ENCODE data around the gene ASGR2.
"Not testable (repeated sequence)": the region's sequence is repeated elsewhere in the genome, so short reads cannot be mapped to it uniquely, and the experiment has no call there.

Gene ASGR2

GRCh38 chr17:7124923-7125322 is 10.3 kb upstream of the ASGR2 start:
- no peak for DNase-seq

- DNase-seq = no peak
Observed at GRCh38 chr17:7123844-7124243, 9.2 kb upstream of the ASGR2 start.

GRCh38 chr17:7122381-7122780 is 7.8 kb upstream of the ASGR2 start:
- no peak for DNase-seq

GRCh38 chr17:7120635-7121034 is 6.0 kb upstream of the ASGR2 start:
- not testable (repeated sequence) for DNase-seq

- DNase-seq = no peak
Observed at GRCh38 chr17:7120123-7120522, 5.5 kb upstream of the ASGR2 start.

GRCh38 chr17:7119314-7119713 is 4.7 kb upstream of the ASGR2 start:
- no peak for DNase-seq

- DNase-seq = no peak
Observed at GRCh38 chr17:7114875-7115614, 423 bp upstream of the ASGR2 start.

- no peak for DNase-seq
Observed at GRCh38 chr17:7113273-7114071, 1.1 kb downstream of the ASGR2 start.

- no peak for DNase-seq
Observed at GRCh38 chr17:7112510-7113108, 2.0 kb downstream of the ASGR2 start.

GRCh38 chr17:7111784-7112509 is 2.7 kb downstream of the ASGR2 start:
- DNase-seq = no peak

- DNase-seq = no peak
Observed at GRCh38 chr17:7110617-7111306, 3.9 kb downstream of the ASGR2 start.

GRCh38 chr17:7109461-7110322 is 4.9 kb downstream of the ASGR2 start:
- DNase-seq = no peak

GRCh38 chr17:7108981-7109380 is 5.6 kb downstream of the ASGR2 start:
- DNase-seq = no peak

GRCh38 chr17:7108560-7108925 is 6.1 kb downstream of the ASGR2 start:
- no peak for DNase-seq

- DNase-seq = no peak
Observed at GRCh38 chr17:7107795-7108559, 6.6 kb downstream of the ASGR2 start.

GRCh38 chr17:7107012-7107754 is 7.4 kb downstream of the ASGR2 start:
- no peak for DNase-seq

GRCh38 chr17:7102421-7102820 is 12.2 kb downstream of the ASGR2 start:
- no peak for DNase-seq

GRCh38 chr17:7101531-7101930 is 13.1 kb downstream of the ASGR2 start:
- DNase-seq = no peak

GRCh38 chr17:7100641-7101379 is 13.8 kb downstream of the ASGR2 start:
- DNase-seq = not testable (repeated sequence)

All from amniotic stem cell (primary cell).